GM21390 (cell line): Measurements from ENCODE around the gene HOTAIR.

Experiments used
- ATAC-seq: cut with Tn5 transposase; IDR thresholded peaks from one replicate; pipeline ENCODE4 v1.9.1; 2021; ENCODE audit not compliant: unreplicated experiment

The HOTAIR gene

GRCh38 chr12:53988541-53989226 lies 13.9 kb upstream of the HOTAIR start:
- ATAC-seq, result no peak

DNA sequence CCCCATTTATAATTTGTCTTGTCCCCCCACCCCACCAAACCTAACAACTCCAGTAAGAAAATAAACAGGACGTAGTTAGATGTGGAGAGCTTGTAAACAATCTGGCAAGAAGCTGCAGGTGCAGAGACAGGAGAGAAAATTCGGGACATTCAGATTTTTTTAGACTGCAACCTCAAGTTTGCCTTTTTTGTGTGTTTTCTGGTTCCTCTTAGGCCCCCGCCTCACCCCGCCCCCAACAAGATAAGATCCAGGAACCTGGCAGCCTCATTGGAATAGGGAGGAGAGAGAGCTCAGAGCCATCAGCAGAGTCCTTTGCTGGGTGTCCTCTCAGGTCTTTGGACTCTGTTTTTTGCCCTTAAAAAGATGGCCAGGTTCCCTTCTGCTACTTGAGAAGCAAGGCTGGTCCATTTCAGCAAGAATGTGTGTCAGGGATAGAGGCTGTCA lies 13.1 kb upstream of the HOTAIR start:
- no peak for ATAC-seq

DNA sequence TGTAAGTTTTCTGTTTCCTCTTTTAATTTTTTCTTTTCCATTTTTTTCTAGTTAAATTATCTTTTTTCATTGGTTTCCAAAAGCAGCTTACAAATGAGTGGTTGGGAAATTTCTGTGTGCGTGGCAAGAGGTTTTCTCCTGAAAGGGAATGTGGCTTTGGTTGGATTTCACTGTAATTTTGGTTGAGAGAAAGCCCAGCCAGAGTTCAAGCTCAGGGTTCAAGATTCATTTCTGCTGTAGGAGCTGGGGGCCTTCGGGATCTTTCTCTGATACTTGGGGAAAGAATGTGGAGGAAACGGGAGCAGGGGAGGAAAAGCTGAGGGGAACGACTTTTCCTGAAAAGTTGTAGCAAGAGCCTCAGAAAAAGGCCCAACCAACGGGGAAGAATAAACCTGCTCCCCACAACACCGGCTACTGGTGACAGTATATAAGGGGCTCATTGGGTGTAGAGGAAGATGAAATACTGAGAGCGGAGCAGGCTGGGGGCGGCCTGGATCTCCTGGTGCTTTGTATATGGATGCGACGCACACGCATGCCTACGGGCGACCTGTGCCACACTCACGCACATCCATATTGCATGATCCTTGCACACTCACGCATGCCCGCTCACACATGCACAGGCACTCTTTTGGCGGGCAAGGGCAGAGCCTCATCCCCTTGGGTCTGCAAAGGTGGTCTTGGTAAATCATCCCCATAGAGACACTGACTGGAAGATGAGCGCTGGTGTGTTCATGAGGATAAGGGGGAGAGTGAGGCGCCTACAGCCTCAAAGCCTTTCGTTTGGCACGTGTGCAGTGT lies 12.1 kb upstream of the HOTAIR start:
- ATAC-seq, result no peak

- no peak for ATAC-seq
Measured at GRCh38 chr12:53985994-53986685, 11.4 kb upstream of the HOTAIR start.

- ATAC-seq, result no peak
Measured at GRCh38 chr12:53985692-53985993, 10.9 kb upstream of the HOTAIR start.

- no peak for ATAC-seq
Measured at GRCh38 chr12:53984901-53985691, 10.3 kb upstream of the HOTAIR start, which contains the start of gene HOXC10. TSS of gene HOXC10 (plus strand) at chr12:53985146. CDS start at chr12:53985260, 114 bp downstream.

- no peak for ATAC-seq
Measured at GRCh38 chr12:53983950-53984572, 9.3 kb upstream of the HOTAIR start.

DNA sequence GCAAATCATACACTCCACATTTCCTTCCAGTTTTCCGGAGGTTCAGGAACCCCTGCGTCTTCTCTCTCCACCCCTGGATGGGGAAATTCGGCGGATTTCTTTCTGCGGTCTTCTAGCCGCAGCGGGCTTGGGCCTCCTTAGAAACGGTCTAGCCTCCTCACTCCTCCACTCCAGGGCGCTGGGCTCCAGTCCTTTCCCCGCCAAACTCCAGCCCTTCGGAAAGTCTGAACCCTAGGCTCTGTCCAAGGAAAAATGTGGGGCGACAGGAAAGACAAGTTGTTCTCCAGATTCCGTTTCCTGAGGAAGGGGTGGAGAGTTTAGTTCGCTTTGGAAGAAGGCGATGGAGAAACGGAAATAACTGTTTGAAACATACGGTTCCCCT lies 8.8 kb upstream of the HOTAIR start:
- no peak for ATAC-seq

GRCh38 chr12:53982648-53983567 lies 8.2 kb upstream of the HOTAIR start:
- ATAC-seq, result no peak

DNA sequence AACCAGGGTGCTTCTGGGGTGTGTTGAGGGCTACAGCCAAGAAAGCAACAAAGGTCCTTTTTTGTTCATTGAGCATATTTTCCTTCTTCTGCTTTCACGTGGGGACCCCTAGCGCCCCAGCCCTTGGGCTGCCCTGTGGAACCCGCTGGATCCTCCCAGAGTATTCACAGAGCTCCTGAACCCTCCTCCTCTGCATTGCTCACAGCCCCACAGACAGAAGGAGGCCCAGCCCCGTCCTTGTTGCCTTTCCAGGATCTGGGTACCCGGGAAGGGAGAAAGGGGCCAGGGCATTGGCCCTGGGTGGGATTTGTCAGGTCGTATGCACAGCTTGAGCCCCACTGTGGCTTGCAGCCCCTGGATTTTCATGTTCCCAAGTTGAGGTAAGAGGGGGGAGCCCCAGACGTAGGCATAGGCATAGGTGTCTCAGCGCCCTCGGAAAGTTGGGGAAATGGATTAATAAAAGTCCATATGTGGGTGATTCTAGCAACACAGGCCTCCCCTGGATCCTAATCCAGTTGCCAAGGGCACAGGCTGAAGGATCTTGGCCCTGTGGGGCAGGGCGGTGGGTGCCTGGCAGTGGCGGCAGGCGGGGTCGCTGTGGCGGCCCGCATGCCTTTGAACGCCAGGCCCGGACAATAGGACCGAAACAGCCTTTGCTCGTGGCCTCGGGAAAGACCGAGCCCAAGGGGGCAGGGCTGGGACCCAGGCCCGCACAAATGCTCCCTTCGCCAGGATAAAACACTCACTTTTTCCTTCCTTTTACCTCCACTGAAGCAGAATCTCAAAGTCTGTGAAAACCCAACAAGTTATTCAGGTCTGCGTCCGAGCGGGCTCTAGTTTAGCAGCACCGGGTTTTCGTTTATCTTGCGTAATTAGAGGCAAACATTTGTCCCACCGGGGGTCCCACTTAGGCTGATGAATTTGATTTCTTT lies 7.1 kb upstream of the HOTAIR start:
- no peak for ATAC-seq

DNA sequence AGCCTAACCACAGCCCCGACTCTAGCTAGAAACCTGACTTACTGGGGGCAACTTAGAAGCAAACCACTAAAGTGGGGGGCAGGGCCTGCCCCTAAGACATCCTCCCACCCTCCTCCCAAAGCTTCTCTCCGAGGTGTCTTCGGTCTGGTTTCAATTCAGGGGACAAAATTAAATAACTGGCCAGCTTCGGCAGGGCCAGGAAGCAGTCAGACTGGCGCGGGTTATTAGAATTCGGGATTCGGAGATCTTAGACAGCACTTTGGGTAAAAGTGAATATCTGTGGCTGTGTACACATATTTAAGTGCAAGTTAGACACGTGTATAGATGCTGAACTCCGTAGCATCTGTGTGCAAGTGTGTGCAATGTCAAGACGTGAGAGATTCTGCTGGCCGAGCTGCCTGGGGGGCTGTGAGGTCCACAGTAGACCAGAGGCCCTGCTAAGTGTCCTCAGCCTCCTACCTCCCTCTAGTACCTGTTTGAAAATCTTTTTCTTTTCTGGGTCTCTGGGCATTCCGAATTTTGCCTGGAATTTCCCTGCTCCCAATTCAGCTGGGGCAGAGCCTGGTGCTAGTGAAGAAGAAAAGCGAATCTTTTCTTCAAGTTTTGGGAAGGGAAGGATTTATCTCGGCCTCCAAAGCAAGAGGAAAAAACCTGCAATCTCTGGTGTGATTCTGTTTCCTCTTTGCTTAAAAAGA lies 6.2 kb upstream of the HOTAIR start:
- ATAC-seq, result no peak

- ATAC-seq, result no peak
Measured at GRCh38 chr12:53980104-53980801, 5.5 kb upstream of the HOTAIR start.

- ATAC-seq, result no peak
Measured at GRCh38 chr12:53978477-53979356, 4.0 kb upstream of the HOTAIR start.

- ATAC-seq, result no peak
Measured at GRCh38 chr12:53977596-53978445, 3.1 kb upstream of the HOTAIR start.

GRCh38 chr12:53976823-53977595 lies 2.3 kb upstream of the HOTAIR start:
- no peak for ATAC-seq
